K562 (cell line): ENCODE results near the gene APOO. TPM values are rescaled to one million over a fixed set of nuclear protein-coding genes. Genes with fewer than 3 reads are reported as not detected.

Source experiments
- ATF4 ChIP-seq: fragments of 450-650 bp; formaldehyde crosslinking; IDR thresholded peaks from 2 replicates; pipeline ENCODE4 v1.4.0; 2022; ENCODE audit warnings: mild to moderate bottlenecking, moderate library complexity
- GTF2B ChIP-seq: IDR thresholded peaks from 2 replicates; pipeline ENCODE4 v1.6.1; 2011; ENCODE audit not compliant: insufficient read length; ENCODE audit errors: extremely low read depth
- KDM1A ChIP-seq, 2 experiments: fragments of 450-650 bp; IDR thresholded peaks; 2 replicates each; pipeline ENCODE4 v1.6.1; 2016; ENCODE audit warnings: mild to moderate bottlenecking in 2 of 2
- KLF16 ChIP-seq: IDR thresholded peaks from 2 replicates; pipeline ENCODE4 v1.6.1; 2016; ENCODE audit warnings: antibody characterized with exemption
- MAFF ChIP-seq: IDR thresholded peaks from 2 replicates; pipeline ENCODE4 v1.6.1; 2012; ENCODE audit warnings: low read length, improper control_type of control experiment
- MAFG ChIP-seq: fragments of 450-650 bp; conservative IDR thresholded peaks from 2 replicates; pipeline ENCODE4 v1.6.1; 2016; ENCODE audit warnings: missing genetic modification characterization, missing compliant biosample characterization
- MTA2 ChIP-seq: fragments of 450-650 bp; IDR thresholded peaks from 2 replicates; pipeline ENCODE4 v1.6.1; 2016; ENCODE audit warnings: low read depth
- MYC ChIP-seq, 2 experiments: fragments of 250-450 bp in 1 of 2; sonication (Bioruptor Pico) in 1 of 2; IDR thresholded peaks; 2 replicates each; pipeline versions ENCODE4 v1.5.1 to v1.6.1; 2012 to 2021; ENCODE audit warnings: low read depth in 2 of 2, borderline replicate concordance in 1 of 2, improper control_type of control experiment in 1 of 2, low read length in 1 of 2, mild to moderate bottlenecking in 1 of 2, moderate library complexity in 1 of 2
- NCOR1 ChIP-seq: fragments of 450-650 bp; IDR thresholded peaks from 2 replicates; pipeline ENCODE4 v1.6.1; 2016; ENCODE audit warnings: mild to moderate bottlenecking, moderate library complexity
- REST ChIP-seq, 2 experiments: fragments of 450-650 bp; formaldehyde crosslinking in 1 of 2; IDR thresholded peaks; 2 replicates each; pipeline versions ENCODE4 v1.4.0 to v1.6.1; 2014 to 2020; ENCODE audit warnings: mild to moderate bottlenecking in 2 of 2, borderline replicate concordance in 1 of 2, low read depth in 1 of 2
- SRF ChIP-seq, 2 experiments: fragments of 250-450, 450-650 bp in 1 of 2; sonication (Bioruptor Pico) in 1 of 2; sonication (generic) in 1 of 2; formaldehyde crosslinking; IDR thresholded peaks; 2 replicates each; pipeline versions ENCODE4 v1.5.0 to v1.5.1; 2020 to 2022; ENCODE audit warnings: mild to moderate bottlenecking in 1 of 2, missing genetic modification reagents in 1 of 2
- TCF3 ChIP-seq: sonication (generic); formaldehyde crosslinking; IDR thresholded peaks from 2 replicates; pipeline ENCODE4 v1.4.0; 2020; ENCODE audit warnings: mild to moderate bottlenecking, missing genetic modification reagents
- ZBTB9 ChIP-seq: fragments of 450-650 bp; formaldehyde crosslinking; IDR thresholded peaks from 2 replicates; pipeline ENCODE4 v1.4.0; 2020; ENCODE audit warnings: mild to moderate bottlenecking, moderate library complexity
- ZNF197 ChIP-seq: fragments of 200-800 bp; sonication (Bioruptor generic); IDR thresholded peaks from 2 replicates; pipeline ENCODE4 v1.6.1; 2016; ENCODE audit warnings: low read depth, missing genetic modification characterization, missing compliant biosample characterization
- ZNF644 ChIP-seq: fragments of 200-800 bp; sonication (Bioruptor generic); IDR thresholded peaks from 2 replicates; pipeline ENCODE4 v1.6.1; 2016; ENCODE audit warnings: low read depth, missing genetic modification characterization, missing compliant biosample characterization
- ZNF766 ChIP-seq: fragments of 200-800 bp; sonication (Bioruptor generic); conservative IDR thresholded peaks from 2 replicates; pipeline ENCODE4 v1.6.1; 2016; ENCODE audit warnings: missing genetic modification characterization, missing compliant biosample characterization
- polyA plus RNA-seq, 8 experiments: library from polyadenylated mRNA; depleted of rRNA in 4 of 8; stranded (reverse) in 5 of 8; unstranded in 3 of 8; fragments of >200 nt; fragmentation: Nextera tagmentation in 2 of 8; fragmentation: Illumina TruSeq in 1 of 8; extraction: Ambion mirVana in 2 of 8; extraction: Trizol in 1 of 8; gene quantifications; 2 replicates each; pipeline versions ENCODE4 v1.2.1 to v1.2.3, GENCODE V29; 2011 to 2014; ENCODE audit warnings: inconsistent platforms in 1 of 8, missing spikeins in 1 of 8
- total RNA-seq, 7 experiments: library from RNA; depleted of rRNA in 6 of 7; stranded (reverse); fragments of >200 nt in 6 of 7; fragmentation: Illumina TruSeq in 2 of 7; extraction: Trizol in 2 of 7; gene quantifications; 2 replicates each; pipeline versions ENCODE4 v1.2.1 to v1.2.3, GENCODE V29; 2011 to 2021; ENCODE audit warnings: low replicate concordance in 1 of 7

APOO gene
- total and polyA plus RNA-seq, 9 of the 15 experiments (the other 6 are each of a cell fraction or from before 2014, with no cell fraction given) = 37.3 to 76.4 (median 60.8) TPM

GRCh38 chrX:23844502-23845138, 63.1 kb downstream of the APOO start (continued):
- TF ChIP-seq ZBTB9 = 0 out of 2 replicates have a peak, but pooled peaks have one; percentile 24
- peak; percentile 66; the same call in 1 of the 2 replicates for TF ChIP-seq NCOR1
- TF ChIP-seq TCF3 (CRISPR knock-in tag) = peak; percentile 62
- peak; percentile 61 for TF ChIP-seq MAFG (tag)
- no peak for TF ChIP-seq SRF (CRISPR knock-in tag; IDR thresholded peaks at IDR 0.05)
- peak; percentile 30; the same call in 1 of the 2 replicates for TF ChIP-seq MAFF
- peak; percentile 84; the same call in 1 of the 2 replicates for TF ChIP-seq ZNF197
- TF ChIP-seq REST (IDR thresholded peaks at IDR 0.05; ENCODE audit: borderline replicate concordance) = peak; percentile 11; the same call in 1 of the 2 replicates
- TF ChIP-seq REST (CRISPR knock-in tag; IDR thresholded peaks at IDR 0.05; ENCODE audit: low read depth) = no peak
- 0 out of 2 replicates have a peak, but pooled peaks have one; percentile 40 for TF ChIP-seq MYC (IDR thresholded peaks at IDR 0.05; ENCODE audit: low read depth, low read length)
- no peak for TF ChIP-seq MYC (CRISPR knock-in tag; IDR thresholded peaks at IDR 0.05; ENCODE audit: borderline replicate concordance, low read depth)
- TF ChIP-seq ZNF644 (tag) = peak; percentile 74; the same call in 1 of the 2 replicates
- peak in 1 of 2 experiments; percentile 11; a peak in 1 of 4 replicates for TF ChIP-seq KDM1A (IDR thresholded peaks at IDR 0.05)
- TF ChIP-seq MTA2 = peak; percentile 50
- peak; percentile 32; the same call in 1 of the 2 replicates for TF ChIP-seq ZNF766
- TF ChIP-seq KLF16 = 0 out of 2 replicates have a peak, but pooled peaks have one; percentile 53
- no peak for TF ChIP-seq ATF4 (CRISPR knock-in tag)
- TF ChIP-seq GTF2B = no peak
